ENCODE results near the gene ABCE1.

GRCh38 chr4:145101091-145101490, 3.0 kb downstream of the ABCE1 start:
- TF ChIP-seq CTCF (IDR thresholded peaks at IDR 0.05) (no peak), POLR2A (IDR thresholded peaks at IDR 0.05) (no peak)
